Endodermal cell (in vitro differentiated cells): ENCODE data around the gene AQP1. TPM values are rescaled to one million over a fixed set of nuclear protein-coding genes. Genes with fewer than 3 reads are reported as not detected.

ENCODE experiments used
- DNase-seq: peaks from one replicate; pipeline ENCODE4 v3.0.0-alpha.2; 2017
- H3K27ac ChIP-seq: 2 replicates; pipeline ENCODE4 v1.5.1; 2013; ENCODE audit warnings: mild to moderate bottlenecking, low read depth, low read length, moderate library complexity
- H3K27me3 ChIP-seq: 2 replicates; pipeline ENCODE4 v1.6.1; 2013; ENCODE audit warnings: mild to moderate bottlenecking, low read length, moderate library complexity; ENCODE audit not compliant: insufficient read depth, control insufficient read depth, poor library complexity, severe bottlenecking
- H3K36me3 ChIP-seq: 2 replicates; pipeline ENCODE4 v1.7.0; 2013; ENCODE audit warnings: mild to moderate bottlenecking, low read length, moderate library complexity; ENCODE audit not compliant: control insufficient read depth, insufficient read depth
- H3K4me1 ChIP-seq: one replicate; pipeline ENCODE4 v1.7.0; 2013; ENCODE audit warnings: low read length; ENCODE audit not compliant: control insufficient read depth, insufficient read depth
- H3K4me3 ChIP-seq: 2 replicates; pipeline ENCODE4 v1.5.1; 2013; ENCODE audit warnings: mild to moderate bottlenecking, low read length, moderate library complexity
- H3K9ac ChIP-seq: 2 replicates; pipeline ENCODE4 v1.6.1; 2013; ENCODE audit warnings: mild to moderate bottlenecking, low read length, moderate library complexity; ENCODE audit not compliant: poor library complexity, severe bottlenecking; ENCODE audit errors: extremely low read depth
- H3K9me3 ChIP-seq: 2 replicates; pipeline ENCODE4 v1.6.1; 2013; ENCODE audit warnings: mild to moderate bottlenecking, low read length, moderate library complexity; ENCODE audit not compliant: control insufficient read depth
- H3K27ac Mint-ChIP-seq: 2 replicates; pipeline ENCODE4 v1.8.0; 2020; ENCODE audit warnings: mixed read lengths
- H3K27me3 Mint-ChIP-seq: 2 replicates; pipeline ENCODE4 v1.8.0; 2021; ENCODE audit warnings: mild to moderate bottlenecking, mixed read lengths; ENCODE audit not compliant: insufficient read depth
- H3K36me3 Mint-ChIP-seq: 2 replicates; pipeline ENCODE4 v1.8.0; 2020; ENCODE audit warnings: low read depth, mixed read lengths
- H3K4me1 Mint-ChIP-seq: 2 replicates; pipeline ENCODE4 v1.8.0; 2020; ENCODE audit warnings: mixed read lengths
- H3K4me3 Mint-ChIP-seq: 2 replicates; pipeline ENCODE4 v1.8.0; 2020; ENCODE audit warnings: mild to moderate bottlenecking, moderate library complexity, mixed read lengths
- H3K9me3 Mint-ChIP-seq: 2 replicates; pipeline ENCODE4 v1.8.0; 2020; ENCODE audit warnings: mild to moderate bottlenecking, mixed read lengths
- WGBS, 2 experiments: methylation state at CpG; one replicate each; pipeline versions ENCODE4 v1.1.5 to v1.1.7; 2013; ENCODE audit warnings: missing lambda C conversion rate in 2 of 2, mixed read lengths in 1 of 2; ENCODE audit not compliant: insufficient coverage in 1 of 2, insufficient read length in 1 of 2; 5-methylcytosine and 5-hydroxymethylcytosine counted together
- total RNA-seq, 2 donors: library from RNA; stranded (reverse); fragmentation: NEBNext Ultra II Directional in 1 of 2; extraction: Animal tissue kit (Norgen Biotek cat#: 25700) in 1 of 2; gene quantifications; 2 replicates in 1 of 2; 3 replicates in 1 of 2; pipeline ENCODE4 v1.2.1, GENCODE V29; 2021
- TF ChIP-seq, protein P1 (sequence below): fragments of 200-600 bp; sonication (generic); conservative IDR thresholded peaks from 2 replicates; pipeline ENCODE4 v1.5.0; 2021; ENCODE audit warnings: antibody characterized with exemption, mild to moderate bottlenecking

AQP1 gene
- total RNA-seq, 2 donors from 2014 or later = 0.26 to 0.91 TPM

DNA sequence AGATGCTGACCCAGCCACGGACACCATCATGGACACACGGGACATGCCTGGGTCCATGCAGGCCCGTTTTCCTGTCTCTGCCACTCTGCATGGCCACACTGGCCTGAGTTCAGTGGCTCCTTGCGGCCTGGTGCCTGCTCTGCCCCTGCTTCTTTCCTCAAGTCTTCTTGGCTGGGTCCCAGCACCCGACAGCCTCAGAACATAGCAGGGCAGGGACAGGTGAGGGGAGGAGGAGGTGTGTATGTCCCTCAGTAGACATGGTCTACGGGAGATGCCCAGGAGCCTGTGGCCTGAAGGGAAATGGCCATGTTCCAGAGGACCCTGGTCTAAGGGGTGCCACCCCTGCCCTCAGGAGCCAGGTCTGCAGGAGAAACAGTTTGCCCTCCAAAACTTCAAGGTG lies 2.2 kb upstream of the AQP1 start:
- H3K27ac Mint-ChIP-seq = no peak overlapping the region
- no peaks in the 10 kb centered on the region for H3K27me3 ChIP-seq
- H3K4me3 ChIP-seq = no peak overlapping the region
- H3K4me1 Mint-ChIP-seq = peaks cover 18% of the 10 kb centered on the region
- peaks cover 15% of the 10 kb centered on the region for H3K4me1 ChIP-seq
- H3K9me3 Mint-ChIP-seq = no peaks in the 10 kb centered on the region
- H3K4me3 Mint-ChIP-seq = no peak overlapping the region
- no peaks in the 10 kb centered on the region for H3K36me3 ChIP-seq
- H3K27ac ChIP-seq = no peak overlapping the region
- H3K36me3 Mint-ChIP-seq = no peaks in the 10 kb centered on the region
- TF ChIP-seq, protein P1, sequence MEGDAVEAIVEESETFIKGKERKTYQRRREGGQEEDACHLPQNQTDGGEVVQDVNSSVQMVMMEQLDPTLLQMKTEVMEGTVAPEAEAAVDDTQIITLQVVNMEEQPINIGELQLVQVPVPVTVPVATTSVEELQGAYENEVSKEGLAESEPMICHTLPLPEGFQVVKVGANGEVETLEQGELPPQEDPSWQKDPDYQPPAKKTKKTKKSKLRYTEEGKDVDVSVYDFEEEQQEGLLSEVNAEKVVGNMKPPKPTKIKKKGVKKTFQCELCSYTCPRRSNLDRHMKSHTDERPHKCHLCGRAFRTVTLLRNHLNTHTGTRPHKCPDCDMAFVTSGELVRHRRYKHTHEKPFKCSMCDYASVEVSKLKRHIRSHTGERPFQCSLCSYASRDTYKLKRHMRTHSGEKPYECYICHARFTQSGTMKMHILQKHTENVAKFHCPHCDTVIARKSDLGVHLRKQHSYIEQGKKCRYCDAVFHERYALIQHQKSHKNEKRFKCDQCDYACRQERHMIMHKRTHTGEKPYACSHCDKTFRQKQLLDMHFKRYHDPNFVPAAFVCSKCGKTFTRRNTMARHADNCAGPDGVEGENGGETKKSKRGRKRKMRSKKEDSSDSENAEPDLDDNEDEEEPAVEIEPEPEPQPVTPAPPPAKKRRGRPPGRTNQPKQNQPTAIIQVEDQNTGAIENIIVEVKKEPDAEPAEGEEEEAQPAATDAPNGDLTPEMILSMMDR = no peak
- no peak for DNase-seq
- H3K9me3 ChIP-seq = no peaks in the 10 kb centered on the region
- 88 to 94% methylated on average over 4 to 6 of the region's 6 CpGs for WGBS, 2 experiments
- no peak overlapping the region for H3K9ac ChIP-seq
- H3K27me3 Mint-ChIP-seq = peaks cover 1% of the 10 kb centered on the region

DNA sequence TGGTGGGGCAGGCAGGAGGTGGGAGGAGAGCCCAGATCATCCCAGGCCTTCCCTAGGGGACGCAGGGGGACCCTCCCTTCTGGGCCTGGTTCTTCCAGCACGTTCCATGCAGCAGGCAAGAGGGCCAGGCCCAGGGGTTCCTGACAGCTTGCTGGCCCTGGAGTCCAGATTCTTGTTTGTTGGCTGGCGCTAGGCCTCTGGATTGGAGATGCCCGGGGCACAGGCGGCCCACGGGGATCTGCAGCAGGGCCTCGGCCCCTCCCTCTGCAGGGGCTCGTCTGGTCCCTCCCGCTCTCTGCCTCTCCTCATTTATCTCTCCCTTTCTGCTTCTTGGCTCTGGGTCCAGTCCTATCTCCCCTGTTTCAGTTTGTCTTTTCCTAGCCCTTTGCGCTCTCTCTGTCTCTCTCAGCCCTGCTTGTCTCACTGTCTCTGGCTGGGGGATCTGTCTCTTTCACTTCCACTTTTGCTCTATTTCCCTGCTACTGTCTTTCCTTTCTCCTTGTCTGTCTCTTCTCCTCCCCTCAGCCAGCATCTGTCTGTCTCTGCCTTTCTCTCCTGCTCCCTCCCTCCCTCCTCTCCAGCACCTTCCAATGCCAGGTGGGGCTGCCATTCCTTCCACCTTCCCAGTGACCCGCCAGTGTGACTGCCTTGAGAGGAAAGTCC lies 1.1 kb upstream of the AQP1 start:
- no peak for DNase-seq
- Mint-ChIP-seq H3K4me1 (peaks cover 22% of the 10 kb centered on the region), H3K27me3 (peaks cover 1% of the 10 kb centered on the region), H3K4me3 (no peak overlapping the region), H3K9me3 (no peaks in the 10 kb centered on the region), H3K27ac (no peak overlapping the region), H3K36me3 (no peaks in the 10 kb centered on the region)
- no peaks in the 10 kb centered on the region for H3K27me3 ChIP-seq
- 87 to 89% methylated on average over 9 to 11 of the region's 11 CpGs for WGBS, 2 experiments
- peaks cover 17% of the 10 kb centered on the region for H3K4me1 ChIP-seq
- H3K9me3 ChIP-seq = no peaks in the 10 kb centered on the region
- H3K4me3 ChIP-seq = no peak overlapping the region
- no peaks in the 10 kb centered on the region for H3K36me3 ChIP-seq
- H3K9ac ChIP-seq = no peak overlapping the region
- no peak overlapping the region for H3K27ac ChIP-seq
- TF ChIP-seq, protein P1 = no peak

DNA sequence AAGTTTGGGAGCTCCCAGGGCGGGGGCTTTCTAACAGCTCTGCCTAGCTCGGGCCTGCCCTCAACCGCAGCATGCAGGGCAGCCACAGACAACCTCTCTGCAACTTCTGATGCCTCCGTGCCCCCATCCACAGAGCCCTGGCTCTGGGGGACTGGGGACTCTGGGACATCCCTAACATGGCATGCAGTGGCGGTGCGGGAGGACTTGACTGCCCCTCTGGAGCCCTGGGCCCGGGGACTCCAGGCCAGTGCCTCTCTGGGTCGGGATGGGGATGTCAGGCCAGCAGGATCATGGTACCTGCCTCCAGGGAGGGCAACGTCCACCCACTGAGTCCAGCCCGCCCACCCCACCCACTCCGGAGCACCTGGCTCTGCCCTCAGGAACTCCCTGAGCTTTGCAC lies 520 bp upstream of the AQP1 start:
- Mint-ChIP-seq H3K4me1 (peaks cover 22% of the 10 kb centered on the region), H3K4me3 (no peak overlapping the region), H3K9me3 (no peaks in the 10 kb centered on the region), H3K36me3 (no peaks in the 10 kb centered on the region), H3K27me3 (peaks cover 1% of the 10 kb centered on the region), H3K27ac (no peak overlapping the region)
- TF ChIP-seq, protein P1 = no peak
- H3K9me3 ChIP-seq = no peaks in the 10 kb centered on the region
- 89 to 94% methylated on average over 9 to 11 of the region's 11 CpGs for WGBS, 2 experiments
- no peak overlapping the region for H3K4me3 ChIP-seq
- DNase-seq = no peak
- H3K36me3 ChIP-seq = no peaks in the 10 kb centered on the region
- H3K27me3 ChIP-seq = no peaks in the 10 kb centered on the region
- H3K9ac ChIP-seq = no peak overlapping the region
- H3K4me1 ChIP-seq = peaks cover 16% of the 10 kb centered on the region
- H3K27ac ChIP-seq = no peak overlapping the region
